MV-4-11 (cell line): ENCODE data around the gene MS4A4A.
A peak's percentile ranks its signal among the peaks of the same experiment; 100 is the strongest.
"Not testable (repeated sequence)": the region's sequence is repeated elsewhere in the genome, so short reads cannot be mapped to it uniquely, and the experiment has no call there.

Experiments used
- DNase-seq: peaks from one replicate; lab custom pipeline; 2025; lab: John Stamatoyannopoulos, UW

MS4A4A gene

GRCh38 chr11:60280412-60280811, at the start of gene MS4A4A:
Gene MS4A4A (plus strand): TSS chr11:60280666. CDS start chr11:60280676, 10 bp downstream.
- peak; percentile 95 for DNase-seq

- peak; percentile 26 for DNase-seq
Measured at GRCh38 chr11:60230681-60231080, 49.8 kb upstream of the MS4A4A start.

GRCh38 chr11:60235321-60235720, 45.1 kb upstream of the MS4A4A start:
- DNase-seq = peak; percentile 79

GRCh38 chr11:60240662-60241061, 39.8 kb upstream of the MS4A4A start:
- peak; percentile 88 for DNase-seq

GRCh38 chr11:60241786-60242185, 38.7 kb upstream of the MS4A4A start:
- peak; percentile 66 for DNase-seq

- DNase-seq = peak; percentile 91
Measured at GRCh38 chr11:60242740-60243239, 37.7 kb upstream of the MS4A4A start, which contains the start of gene MS4A4E. Gene MS4A4E (minus strand): TSS chr11:60243137. CDS start chr11:60230055, 13,082 bp downstream.

- peak; percentile 82 for DNase-seq
Measured at GRCh38 chr11:60251485-60252212, 28.8 kb upstream of the MS4A4A start.

GRCh38 chr11:60252213-60253108, 28.0 kb upstream of the MS4A4A start:
- peak; percentile 80 for DNase-seq

GRCh38 chr11:60257956-60258722, 22.3 kb upstream of the MS4A4A start:
- no peak for DNase-seq

GRCh38 chr11:60261014-60261413, 19.5 kb upstream of the MS4A4A start:
- DNase-seq = no peak

- peak; percentile 92 for DNase-seq
Measured at GRCh38 chr11:60263402-60263801, 17.1 kb upstream of the MS4A4A start.

- no peak for DNase-seq
Measured at GRCh38 chr11:60264644-60265043, 15.8 kb upstream of the MS4A4A start.

- DNase-seq = peak; percentile 43
Measured at GRCh38 chr11:60265373-60266214, 14.9 kb upstream of the MS4A4A start.

GRCh38 chr11:60274416-60274815, 6.0 kb upstream of the MS4A4A start:
- peak; percentile 55 for DNase-seq

GRCh38 chr11:60281485-60281884, 1.0 kb downstream of the MS4A4A start:
- DNase-seq = no peak

GRCh38 chr11:60282286-60282685, 1.8 kb downstream of the MS4A4A start:
- DNase-seq = peak; percentile 49

GRCh38 chr11:60285411-60286126, 5.1 kb downstream of the MS4A4A start:
- not testable (repeated sequence) for DNase-seq

- DNase-seq = peak; percentile 19
Measured at GRCh38 chr11:60288531-60288930, 8.1 kb downstream of the MS4A4A start.

GRCh38 chr11:60292145-60292544, 11.7 kb downstream of the MS4A4A start:
- DNase-seq = no peak

GRCh38 chr11:60301178-60301577, 20.7 kb downstream of the MS4A4A start:
- DNase-seq = peak; percentile 2
